Epithelial cell of esophagus (primary cell): ENCODE measurements around the gene PSMB3.
A peak's percentile ranks its signal among the peaks of the same experiment; 100 is the strongest.
"Not testable (repeated sequence)": the region's sequence is repeated elsewhere in the genome, so short reads cannot be mapped to it uniquely, and the experiment has no call there.

ENCODE experiments used
- DNase-seq: peaks from one replicate; pipeline ENCODE4 v3.0.0; 2010; ENCODE audit warnings: low read depth
- H3K4me3 ChIP-seq: 2 replicates; pipeline ENCODE4 v1.5.1; 2011; ENCODE audit warnings: mild to moderate bottlenecking, low read length, control low read depth
- CTCF ChIP-seq: IDR thresholded peaks from 2 replicates; pipeline ENCODE4 v1.5.1; 2011; ENCODE audit warnings: low read depth, mild to moderate bottlenecking, low read length, control low read depth, inconsistent platforms; ENCODE audit not compliant: insufficient read depth; ENCODE audit errors: missing control alignments

The PSMB3 gene

GRCh38 chr17:38777641-38778250 lies 25.2 kb downstream of the PSMB3 start:
- no peak for TF ChIP-seq CTCF
- no peak for DNase-seq
- no peak overlapping the region for H3K4me3 ChIP-seq

- H3K4me3 ChIP-seq = no peak overlapping the region
- TF ChIP-seq CTCF = no peak
- DNase-seq = no peak
Measured at GRCh38 chr17:38779965-38780752, 27.6 kb downstream of the PSMB3 start.

GRCh38 chr17:38783227-38783626 lies 30.7 kb downstream of the PSMB3 start:
- no peak for DNase-seq

GRCh38 chr17:38786372-38786771 lies 33.8 kb downstream of the PSMB3 start:
- no peak overlapping the region for H3K4me3 ChIP-seq
- TF ChIP-seq CTCF = no peak

More at GRCh38 chr17:38783227-38783626, 30.7 kb downstream of the PSMB3 start:
- H3K4me3 ChIP-seq = no peak overlapping the region
- no peak for TF ChIP-seq CTCF

GRCh38 chr17:38787999-38788398 lies 35.5 kb downstream of the PSMB3 start:
- DNase-seq, H3K4me3 ChIP-seq: not testable (repeated sequence)

More at GRCh38 chr17:38786372-38786771, 33.8 kb downstream of the PSMB3 start:
- peak; percentile 50 for DNase-seq

- no peak for TF ChIP-seq CTCF
- DNase-seq = no peak
- no peak overlapping the region for H3K4me3 ChIP-seq
Measured at GRCh38 chr17:38789185-38789584, 36.6 kb downstream of the PSMB3 start.

GRCh38 chr17:38790148-38790707 lies 37.7 kb downstream of the PSMB3 start:
- not testable (repeated sequence) for DNase-seq, H3K4me3 ChIP-seq

GRCh38 chr17:38791162-38791561 lies 38.6 kb downstream of the PSMB3 start:
- no peak for DNase-seq
- no peak overlapping the region for H3K4me3 ChIP-seq

More at GRCh38 chr17:38791162-38791561, 38.6 kb downstream of the PSMB3 start:
- TF ChIP-seq CTCF = no peak
